Spinal cord (tissue), 10 donors: Measurements from ENCODE around the gene ALAS1. TPM values are rescaled to one million over a fixed set of nuclear protein-coding genes. Genes with fewer than 3 reads are reported as not detected.

Source experiments
- DNase-seq, 6 donors: peaks; one replicate each; pipeline versions ENCODE4 v3.0.0 to v3.0.0-alpha.2; 2013 to 2015; ENCODE audit warnings: low spot score in 6 of 6, low read depth in 4 of 6
- H3K27ac ChIP-seq: one replicate; pipeline ENCODE4 v1.5.1; 2013; ENCODE audit warnings: low read depth, low read length, control low read depth
- H3K27me3 ChIP-seq: one replicate; pipeline ENCODE4 v1.6.1; 2013; ENCODE audit warnings: low read length; ENCODE audit not compliant: control insufficient read depth, insufficient read depth
- H3K36me3 ChIP-seq: one replicate; pipeline ENCODE4 v1.6.1; 2013; ENCODE audit warnings: low read length; ENCODE audit not compliant: control insufficient read depth, insufficient read depth
- H3K4me1 ChIP-seq: one replicate; pipeline ENCODE4 v1.6.1; 2013; ENCODE audit warnings: low read length; ENCODE audit not compliant: control insufficient read depth, insufficient read depth
- H3K4me3 ChIP-seq: one replicate; pipeline ENCODE4 v1.5.1; 2013; ENCODE audit warnings: low read depth, low read length, control low read depth
- H3K9me3 ChIP-seq: one replicate; pipeline ENCODE4 v1.6.1; 2013; ENCODE audit warnings: low read length; ENCODE audit not compliant: control insufficient read depth, insufficient read depth
- WGBS: methylation state at CpG from one replicate; pipeline ENCODE4 v1.1.5; 2013; ENCODE audit warnings: missing lambda C conversion rate; ENCODE audit not compliant: insufficient coverage; 5-methylcytosine and 5-hydroxymethylcytosine counted together
- polyA plus RNA-seq, 2 donors: library from polyadenylated mRNA; unstranded; fragments of 120-200 nt; gene quantifications; one replicate each; pipeline ENCODE4 v1.2.1, GENCODE V29; 2013; ENCODE audit not compliant: insufficient read length in 2 of 2
- total RNA-seq, 2 donors: library from RNA; depleted of rRNA in 1 of 2; stranded (reverse); fragments of 120-200 nt in 1 of 2; fragments of >200 nt in 1 of 2; gene quantifications; one replicate each; pipeline versions ENCODE4 v1.2.3 to v1.2.4, GENCODE V29; 2013 to 2014
- donor health status: healthy.

The ALAS1 gene
- total and polyA plus RNA-seq, 4 donors: 39.6 to 57.5 (median 52.7) TPM

GRCh38 chr3:52222319-52223221 lies 24.6 kb downstream of the ALAS1 start:
- Histone ChIP-seq H3K9me3 (no peaks in the 10 kb centered on the region), H3K36me3 (peaks cover 36% of the 10 kb centered on the region), H3K27ac (no peak overlapping the region), H3K4me1 (peaks cover 28% of the 10 kb centered on the region), H3K27me3 (no peaks in the 10 kb centered on the region), H3K4me3 (no peak overlapping the region)
- 92% methylated on average over 38 of the region's 41 CpGs for WGBS
- no peak for DNase-seq

- Histone ChIP-seq H3K27ac (no peak overlapping the region), H3K36me3 (peaks cover 46% of the 10 kb centered on the region), H3K4me3 (no peak overlapping the region), H3K27me3 (no peaks in the 10 kb centered on the region), H3K9me3 (no peaks in the 10 kb centered on the region), H3K4me1 (peaks cover 26% of the 10 kb centered on the region)
- DNase-seq: no peak
- 91% methylated on average over 31 of the region's 32 CpGs for WGBS
Measured at GRCh38 chr3:52223449-52224408, 25.8 kb downstream of the ALAS1 start.

DNA sequence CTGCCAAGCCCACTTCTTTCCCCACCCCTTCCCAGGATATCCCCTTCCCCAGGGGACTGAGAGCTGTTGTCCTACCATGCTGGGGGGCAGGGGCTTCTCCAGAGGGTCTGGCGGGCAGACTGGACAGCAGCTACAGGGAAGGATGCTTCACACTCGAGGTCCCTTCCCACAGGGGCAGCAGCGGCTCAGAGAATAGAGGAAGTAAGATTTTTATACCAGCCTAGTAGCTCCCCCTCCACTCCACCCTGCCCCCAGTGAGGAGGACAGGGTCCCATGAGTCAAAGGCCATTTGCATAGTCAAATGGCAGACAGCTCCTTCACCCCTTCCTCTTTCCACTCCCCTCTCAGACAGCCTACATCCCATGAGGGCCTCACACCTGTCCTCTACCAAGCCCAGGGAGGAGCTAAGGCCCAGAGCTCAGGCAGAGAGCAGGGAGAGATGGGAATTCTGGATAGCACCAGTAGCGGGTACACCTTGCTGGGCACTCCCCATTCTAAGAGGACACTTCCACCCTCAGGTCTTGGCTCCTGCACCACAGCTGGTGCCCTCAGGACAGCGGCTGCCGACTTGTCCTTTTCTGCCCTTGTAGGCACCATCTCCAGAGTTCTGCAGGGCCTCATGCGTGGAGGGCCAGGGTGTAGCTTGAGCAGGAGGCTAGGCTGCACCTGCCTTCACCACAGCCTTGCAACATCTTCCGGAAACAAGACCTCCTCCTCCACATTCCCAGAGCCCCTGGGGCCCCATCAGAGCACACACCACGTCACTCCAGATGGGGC lies 27.7 kb downstream of the ALAS1 start, which contains the start of gene TLR9:
TSS of gene TLR9 (minus strand) at position 194 of the 777 bp plus-strand sequence. CDS start at position 78, 116 bp downstream.
- H3K36me3 ChIP-seq: peaks cover 66% of the 10 kb centered on the region
- H3K4me1 ChIP-seq: peaks cover 11% of the 10 kb centered on the region
- no peak within 1 kb of the TSS for H3K4me3 ChIP-seq
- H3K27me3 ChIP-seq: no peaks in the 10 kb centered on the region
- 82% methylated on average over 5 of the region's 9 CpGs for WGBS
- H3K9me3 ChIP-seq: no peaks in the 10 kb centered on the region
- H3K27ac ChIP-seq: no peak within 1 kb of the TSS
- no peak for DNase-seq

GRCh38 chr3:52226229-52226817 lies 28.4 kb downstream of the ALAS1 start:
- WGBS: 85% methylated on average over 4 of the region's 5 CpGs

DNA sequence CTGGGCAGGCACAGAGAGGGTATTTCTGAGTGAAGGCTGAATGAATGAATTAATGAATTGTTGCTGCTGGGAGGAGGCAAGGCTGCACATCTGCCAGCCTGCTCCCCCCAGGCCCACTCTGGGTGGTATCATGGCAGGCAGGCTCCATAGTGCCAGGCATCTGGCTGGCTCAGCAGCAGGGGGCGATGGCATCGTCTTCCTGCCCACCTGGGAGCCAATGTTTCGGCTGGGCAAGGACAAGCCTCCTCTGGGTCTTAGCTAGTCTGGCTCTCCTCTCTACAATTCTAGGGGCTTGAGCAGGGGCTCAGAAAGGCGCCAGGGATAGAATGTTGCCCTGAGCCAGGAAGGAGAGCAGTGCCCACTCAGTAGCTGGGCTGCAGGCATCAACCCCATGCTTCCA lies 29.2 kb downstream of the ALAS1 start:
- Histone ChIP-seq H3K36me3 (peaks cover 69% of the 10 kb centered on the region), H3K9me3 (no peaks in the 10 kb centered on the region), H3K27ac (no peak overlapping the region), H3K27me3 (no peaks in the 10 kb centered on the region), H3K4me1 (peaks cover 5% of the 10 kb centered on the region), H3K4me3 (no peak overlapping the region)
- DNase-seq: no peak
- WGBS: 69% methylated on average over 4 of the region's 4 CpGs

More at GRCh38 chr3:52226229-52226817, 28.4 kb downstream of the ALAS1 start:
- H3K27ac ChIP-seq: no peak overlapping the region
- no peaks in the 10 kb centered on the region for H3K9me3 ChIP-seq
- H3K36me3 ChIP-seq: peaks cover 68% of the 10 kb centered on the region
- no peak overlapping the region for H3K4me3 ChIP-seq
- H3K4me1 ChIP-seq: peaks cover 7% of the 10 kb centered on the region
- DNase-seq: no peak
- H3K27me3 ChIP-seq: no peaks in the 10 kb centered on the region

- no peak for DNase-seq
- H3K9me3 ChIP-seq: no peaks in the 10 kb centered on the region
- H3K4me3 ChIP-seq: no peak overlapping the region
- 80% methylated on average over 1 of the region's 7 CpGs for WGBS
- H3K27me3 ChIP-seq: no peaks in the 10 kb centered on the region
- H3K27ac ChIP-seq: no peak overlapping the region
- H3K4me1 ChIP-seq: peaks cover 7% of the 10 kb centered on the region
- peaks cover 72% of the 10 kb centered on the region for H3K36me3 ChIP-seq
Measured at GRCh38 chr3:52227766-52228165, 29.8 kb downstream of the ALAS1 start.

DNA sequence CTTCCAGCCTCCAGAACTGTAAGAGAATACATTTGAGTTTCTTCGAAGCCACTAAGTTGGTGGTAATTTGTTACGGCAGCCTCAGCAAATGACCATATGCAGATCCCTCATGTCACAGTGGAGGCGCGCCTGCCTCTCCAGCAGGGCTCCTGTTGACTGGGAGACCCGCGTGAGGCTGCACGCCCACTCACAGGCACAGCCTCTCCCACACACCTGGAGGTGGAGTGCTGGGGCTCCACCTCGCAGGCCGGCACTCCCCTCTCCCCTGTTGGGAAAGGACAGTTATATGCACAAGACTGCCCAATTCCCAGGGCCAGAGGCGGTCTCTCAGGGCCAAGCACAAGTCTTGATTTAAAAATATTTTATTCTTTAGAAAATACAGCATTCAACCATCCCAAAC lies 30.3 kb downstream of the ALAS1 start:
- Histone ChIP-seq H3K4me1 (peaks cover 10% of the 10 kb centered on the region), H3K4me3 (no peak overlapping the region), H3K36me3 (peaks cover 74% of the 10 kb centered on the region), H3K9me3 (no peaks in the 10 kb centered on the region), H3K27ac (no peak overlapping the region), H3K27me3 (no peaks in the 10 kb centered on the region)
- DNase-seq: no peak
- WGBS: 87% methylated on average over 9 of the region's 10 CpGs

GRCh38 chr3:52228751-52229291 lies 30.9 kb downstream of the ALAS1 start:
- no peaks in the 10 kb centered on the region for H3K27me3 ChIP-seq
- H3K9me3 ChIP-seq: no peaks in the 10 kb centered on the region
- peaks cover 13% of the 10 kb centered on the region for H3K4me1 ChIP-seq
- H3K4me3 ChIP-seq: no peak overlapping the region
- DNase-seq: no peak
- peaks cover 72% of the 10 kb centered on the region for H3K36me3 ChIP-seq
- no peak overlapping the region for H3K27ac ChIP-seq
- WGBS: 97% methylated on average over 16 of the region's 21 CpGs
